ENCODE results near the gene MRPS10.
A peak's percentile ranks its signal among the peaks of the same experiment; 100 is the strongest.
"Not testable (repeated sequence)": the region's sequence is repeated elsewhere in the genome, so short reads cannot be mapped to it uniquely, and the experiment has no call there.

Gene MRPS10

DNA sequence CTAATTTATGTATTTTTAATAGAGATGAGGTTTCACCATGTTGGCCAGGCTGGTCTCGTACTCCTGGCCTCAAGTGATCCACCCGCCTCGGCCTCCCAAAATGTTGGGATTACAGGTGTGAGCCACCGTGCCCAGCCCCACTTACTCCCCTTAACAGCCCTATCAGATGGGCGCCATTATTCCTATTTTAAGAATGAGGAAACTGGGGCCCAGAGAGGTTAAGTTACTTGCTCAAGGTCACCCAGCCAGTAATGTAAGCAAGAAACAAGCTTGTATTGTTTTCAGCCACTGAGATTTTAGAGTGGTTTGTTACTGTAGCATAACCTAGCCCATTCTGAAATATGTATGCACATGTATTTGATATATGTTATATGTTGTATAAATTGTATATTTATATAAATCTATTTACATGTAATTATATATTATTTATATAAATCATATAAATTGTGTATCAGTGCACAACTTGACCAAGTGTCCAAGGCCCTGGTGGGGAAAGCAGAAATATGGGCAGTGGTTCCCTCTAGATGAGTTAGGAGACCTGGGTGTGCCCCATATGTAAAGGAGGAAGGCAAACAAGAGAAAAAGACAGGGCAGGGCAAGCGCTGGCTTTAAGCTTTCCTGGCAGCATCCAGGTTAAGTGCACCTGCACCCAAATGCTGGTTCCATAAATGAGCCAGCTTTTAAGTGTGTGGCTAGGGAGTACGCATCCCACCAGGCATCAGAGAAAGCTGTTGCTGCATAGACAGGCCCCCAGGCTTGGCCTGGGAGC lies 45.7 kb downstream of the MRPS10 start:
- DNase-seq = no peak

- not testable (repeated sequence) for DNase-seq
These were observed 47.9 kb downstream of the MRPS10 start for GRCh38 chr6:42169780-42170179.

DNA sequence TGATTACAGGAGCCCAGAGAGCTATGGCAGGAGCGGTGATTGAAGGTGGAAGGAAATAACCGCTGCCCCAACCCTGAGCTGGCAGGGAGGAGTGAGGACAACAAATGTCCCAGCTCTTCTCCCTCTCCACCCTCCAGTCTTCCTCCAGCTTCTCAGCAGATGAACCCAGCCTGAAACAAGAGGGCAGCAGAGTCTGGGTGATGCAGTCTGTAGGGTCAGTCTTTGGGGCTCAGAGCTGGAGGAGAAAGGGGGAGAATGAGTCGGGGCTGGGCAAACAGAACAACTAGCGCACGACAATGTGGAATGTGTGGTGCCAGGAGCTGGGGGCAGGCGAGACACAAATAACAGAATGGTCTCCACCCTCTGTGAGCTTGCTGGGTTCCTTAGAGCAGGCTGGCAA lies 49.0 kb downstream of the MRPS10 start:
- no peak for DNase-seq

DNA sequence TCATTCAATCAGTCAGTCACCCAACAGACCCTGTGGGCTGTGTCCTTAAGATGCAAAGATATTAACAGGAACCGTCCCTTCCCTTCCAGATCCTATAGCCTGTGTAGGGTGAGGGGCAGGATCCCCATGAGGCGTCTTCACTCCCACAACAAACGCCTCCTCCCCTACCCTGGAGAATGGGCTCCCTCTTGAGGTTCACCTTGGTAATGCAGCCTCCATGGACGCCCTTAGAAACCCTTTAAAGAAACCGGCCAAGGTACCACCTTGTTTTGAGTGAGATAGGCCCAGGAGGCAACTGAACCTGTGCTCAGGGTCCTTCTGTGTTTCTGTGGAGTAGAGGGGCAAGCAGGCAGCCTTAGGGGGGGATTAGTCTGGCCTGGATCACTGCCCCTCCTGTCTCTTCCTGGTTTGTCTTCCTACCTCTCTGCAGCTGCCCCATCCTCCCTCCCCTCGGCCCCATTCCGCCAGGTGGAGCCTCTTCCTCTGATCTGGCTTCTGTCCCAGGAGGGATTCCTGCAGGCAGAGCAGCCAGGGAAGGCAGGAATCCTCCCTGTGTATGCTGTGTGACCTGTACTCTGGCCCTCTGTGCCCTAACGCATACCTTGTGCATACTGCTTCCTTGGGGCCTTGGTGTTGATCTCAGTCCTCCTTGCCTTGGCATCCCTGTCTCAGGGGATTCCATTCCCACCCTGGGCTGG lies 51.1 kb downstream of the MRPS10 start:
- peak; percentile 76 for DNase-seq

DNA sequence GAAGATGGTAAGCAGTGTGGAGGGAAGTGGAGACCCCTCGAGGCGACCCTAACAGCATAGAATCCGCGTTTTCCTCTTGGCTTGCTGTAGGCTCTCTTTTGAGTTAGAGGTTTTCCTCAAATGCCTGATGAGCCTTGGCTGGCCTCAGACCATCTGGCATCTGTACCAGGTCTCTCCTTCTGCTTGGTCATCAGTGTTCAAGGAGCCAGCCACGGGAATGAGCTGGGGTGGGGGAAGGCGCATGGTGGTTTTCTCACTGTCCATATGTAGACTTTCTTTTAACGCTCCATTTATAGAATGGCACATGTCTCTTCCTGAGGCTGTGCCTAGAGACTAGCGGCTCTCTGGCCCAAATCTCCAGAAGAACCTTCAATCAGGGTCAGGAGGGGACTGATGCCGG lies 52.6 kb downstream of the MRPS10 start:
- DNase-seq = no peak

- no peak for DNase-seq
These were observed 53.7 kb downstream of the MRPS10 start for GRCh38 chr6:42163981-42164380.

DNA sequence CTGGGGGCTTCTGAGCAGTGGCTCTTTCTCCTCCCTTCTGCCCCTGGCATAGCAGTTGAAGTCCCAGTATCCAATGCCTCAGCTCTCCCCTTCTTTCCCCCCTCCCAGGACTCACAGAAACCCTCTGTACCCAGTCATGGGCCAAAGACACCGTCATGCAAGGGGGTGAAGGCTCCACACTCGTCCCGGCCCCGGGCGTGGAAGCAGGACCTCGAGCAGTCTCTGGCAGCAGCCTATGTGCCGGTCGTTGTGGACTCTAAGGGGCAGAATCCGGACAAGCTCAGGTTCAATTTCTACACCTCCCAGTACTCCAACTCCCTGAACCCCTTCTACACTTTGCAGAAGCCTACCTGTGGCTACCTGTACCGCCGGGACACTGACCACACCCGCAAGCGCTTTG lies 54.8 kb downstream of the MRPS10 start:
- DNase-seq = no peak

DNA sequence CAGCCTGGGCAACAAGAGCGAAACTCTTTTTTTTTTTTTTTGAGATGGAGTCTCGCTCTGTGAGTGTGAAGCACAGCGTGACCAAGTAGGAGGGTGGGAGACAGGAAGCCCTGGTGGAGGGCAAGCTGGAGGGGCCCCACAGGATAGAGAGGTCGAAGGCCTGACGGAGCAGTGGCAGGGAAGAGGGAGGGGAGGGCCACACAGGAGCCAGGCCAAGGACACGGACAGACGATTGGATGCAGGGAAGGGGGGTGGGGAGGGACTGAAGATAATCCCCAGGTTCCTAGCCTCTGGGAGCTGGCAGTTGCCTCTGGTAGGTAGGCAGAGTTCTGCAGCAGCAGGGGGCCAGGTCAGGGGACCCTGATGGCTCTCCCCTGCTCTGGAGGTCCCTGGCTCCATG lies 55.3 kb downstream of the MRPS10 start:
- no peak for DNase-seq

DNA sequence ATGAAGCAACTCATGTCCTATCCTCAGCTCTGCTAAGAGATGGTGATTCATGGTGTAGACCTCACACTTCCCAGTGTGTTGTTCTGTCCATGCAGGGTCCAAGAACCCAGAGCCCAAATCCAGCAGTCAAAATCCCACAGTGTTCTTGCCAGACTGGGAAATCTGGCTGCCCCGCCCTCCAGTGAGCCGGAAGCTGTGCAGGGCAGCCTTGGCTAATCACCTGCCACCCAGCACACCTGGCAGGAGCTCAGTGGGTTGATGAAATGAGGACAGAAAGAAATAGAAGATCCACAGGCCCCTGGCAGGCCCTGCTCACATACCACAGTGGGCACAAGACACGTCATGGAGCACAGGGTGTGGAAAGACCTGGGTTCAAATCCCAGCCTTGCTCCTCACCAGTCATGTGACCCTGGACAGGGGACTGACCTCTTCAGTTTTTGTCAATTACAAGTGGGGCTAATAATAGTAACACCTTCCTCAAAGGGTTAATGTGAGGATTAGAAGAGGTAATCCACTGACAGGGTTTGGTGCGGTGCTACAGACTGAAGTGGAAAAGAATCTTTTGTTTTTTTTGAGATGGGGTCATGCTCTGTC lies 58.1 kb downstream of the MRPS10 start:
- no peak for DNase-seq

DNA sequence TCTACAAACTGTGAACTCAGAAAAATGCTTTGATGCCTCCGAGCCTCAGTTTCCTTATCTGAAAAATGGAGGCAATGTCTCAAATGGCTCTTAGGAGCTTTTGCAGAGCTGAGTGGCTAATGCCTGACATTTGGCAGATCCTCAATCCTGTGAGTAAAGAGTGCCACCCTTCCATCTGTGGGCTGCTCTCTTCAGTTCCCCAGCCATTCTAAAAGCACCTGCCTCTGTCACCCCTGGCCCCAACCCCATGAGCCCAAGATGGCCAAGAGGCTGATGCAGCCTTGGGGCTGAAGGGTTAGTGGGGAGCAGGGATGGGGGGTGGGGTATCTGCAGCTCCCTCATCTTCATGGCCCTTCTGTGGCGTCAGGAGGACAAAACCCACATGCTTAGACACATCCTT lies 59.0 kb downstream of the MRPS10 start:
- no peak for DNase-seq

DNA sequence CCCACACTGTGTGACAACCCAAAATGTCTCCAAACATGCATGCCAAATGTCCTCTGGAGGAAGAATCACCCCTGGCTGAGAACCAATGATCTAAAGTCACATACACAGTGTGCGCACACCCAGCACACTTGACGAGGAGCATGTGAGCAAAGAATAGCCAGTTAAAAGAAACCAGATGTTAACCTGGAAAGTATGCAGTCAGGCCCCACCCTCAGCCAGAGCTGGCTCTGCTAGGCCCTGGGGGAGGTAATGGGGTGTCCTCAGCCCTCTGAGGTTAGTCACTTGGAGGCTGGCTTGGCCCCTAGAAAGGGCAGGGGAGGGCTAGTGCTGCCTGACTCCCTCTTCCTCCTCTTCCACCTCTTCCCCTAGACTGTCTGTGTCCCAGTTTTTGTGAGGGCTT lies 59.6 kb downstream of the MRPS10 start:
- no peak for DNase-seq
